Activated T-cell treated with anti-CD3 and anti-CD28 coated beads, Interleukin-2, amount 50 U/mL, for 48 hours (primary cell): ENCODE results near the gene CD300LD.
A peak's percentile ranks its signal among the peaks of the same experiment; 100 is the strongest.
"Not testable (repeated sequence)": the region's sequence is repeated elsewhere in the genome, so short reads cannot be mapped to it uniquely, and the experiment has no call there.

Experiments used
- DNase-seq, 2 experiments: peaks; one replicate each; pipeline ENCODE4 v3.0.0-alpha.2; 2020

CD300LD gene

DNA sequence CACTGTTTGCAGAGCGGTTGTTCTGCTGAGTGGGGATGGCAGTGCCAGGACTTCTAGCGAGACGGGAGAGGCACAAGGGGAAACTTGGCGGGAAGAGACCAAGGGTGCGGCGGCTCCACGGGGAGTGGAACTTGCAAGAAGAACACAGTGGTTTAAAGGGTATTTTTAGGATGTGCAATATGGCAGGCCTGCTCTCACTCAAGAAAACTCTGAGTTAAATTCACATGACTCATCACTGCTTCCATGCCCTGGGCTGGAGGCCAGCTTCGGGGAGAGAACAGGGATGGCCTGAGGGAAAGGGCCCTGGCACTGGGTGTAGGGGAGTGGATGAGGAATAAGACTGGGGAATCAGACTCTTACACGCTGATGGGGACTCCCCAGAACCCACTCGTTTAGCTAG lies 13.3 kb upstream of the CD300LD start:
- DNase-seq, result no peak

GRCh38 chr17:74604761-74605160 lies 12.7 kb upstream of the CD300LD start:
- DNase-seq, result no peak

DNA sequence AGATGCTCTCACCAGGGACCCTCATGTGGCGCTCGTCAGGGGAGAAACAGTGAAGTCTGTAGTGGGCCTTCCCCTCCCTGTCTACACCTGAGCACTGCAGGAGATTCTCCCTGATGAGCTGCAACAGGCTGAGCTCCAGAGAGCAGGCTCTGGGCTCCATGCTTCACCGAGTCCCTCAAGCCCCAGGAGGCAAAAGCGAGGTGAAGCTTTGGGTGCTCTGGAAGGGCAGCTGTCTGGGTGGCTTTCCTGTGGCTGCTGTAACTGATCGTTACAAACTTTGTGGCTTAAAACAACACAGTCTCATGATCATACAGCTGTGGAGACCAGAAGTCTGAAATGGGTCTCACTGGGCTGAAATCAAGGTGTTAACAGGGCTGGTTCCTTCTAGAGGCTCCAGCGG lies 12.1 kb upstream of the CD300LD start:
- no peak for DNase-seq

DNA sequence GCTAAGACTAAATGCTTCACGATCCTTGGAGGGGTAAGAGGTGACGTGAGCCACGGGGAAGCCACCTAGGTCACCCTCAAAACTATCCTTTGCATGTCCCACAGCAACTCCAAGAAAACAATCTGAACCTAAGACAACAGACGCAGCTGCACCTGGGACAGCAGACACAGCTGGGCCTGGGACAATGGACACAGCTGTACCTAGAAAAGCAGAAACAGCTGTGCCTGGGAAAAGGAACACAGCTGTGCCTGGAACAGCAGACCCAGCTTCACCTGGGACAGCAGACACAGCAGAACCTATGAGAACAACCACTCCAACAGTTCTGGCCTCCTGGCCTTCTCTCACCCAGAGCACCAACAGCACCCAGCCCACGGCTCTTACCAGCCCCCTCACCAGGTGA lies 11.7 kb upstream of the CD300LD start:
- no peak for DNase-seq

DNA sequence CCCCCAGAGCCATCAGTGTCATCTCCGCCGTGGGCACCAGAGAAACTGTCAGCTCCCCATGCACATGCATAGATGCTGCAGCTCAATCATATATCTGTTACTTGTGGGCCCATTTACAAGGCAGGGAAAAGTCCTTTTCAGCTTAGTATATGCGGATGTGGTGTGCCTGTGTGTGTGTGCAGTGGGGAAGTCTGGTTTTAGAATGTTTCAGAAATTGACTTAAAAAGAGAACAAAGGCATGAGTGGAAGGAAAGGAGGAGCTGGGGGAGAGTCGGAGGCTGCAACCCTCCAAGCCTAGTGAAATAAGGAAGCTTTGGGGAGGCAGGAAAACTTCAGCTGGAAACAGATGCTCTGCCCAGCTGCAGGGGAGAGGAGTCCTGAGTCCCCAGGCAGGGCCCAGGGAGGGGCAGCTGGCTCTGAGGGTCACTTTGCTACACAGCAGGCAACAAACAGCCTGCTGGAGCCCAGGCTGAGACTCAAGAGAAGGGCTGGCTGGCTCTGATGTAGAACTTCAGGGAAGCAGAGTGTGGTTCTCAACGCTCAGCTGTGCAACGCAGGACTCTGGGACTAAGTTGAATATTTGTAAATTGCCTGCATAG lies 11.1 kb upstream of the CD300LD start:
- no peak for DNase-seq

- DNase-seq, result peak; percentile 44 to 49
These were observed 10.0 kb upstream of the CD300LD start for GRCh38 chr17:74601944-74602572.

DNA sequence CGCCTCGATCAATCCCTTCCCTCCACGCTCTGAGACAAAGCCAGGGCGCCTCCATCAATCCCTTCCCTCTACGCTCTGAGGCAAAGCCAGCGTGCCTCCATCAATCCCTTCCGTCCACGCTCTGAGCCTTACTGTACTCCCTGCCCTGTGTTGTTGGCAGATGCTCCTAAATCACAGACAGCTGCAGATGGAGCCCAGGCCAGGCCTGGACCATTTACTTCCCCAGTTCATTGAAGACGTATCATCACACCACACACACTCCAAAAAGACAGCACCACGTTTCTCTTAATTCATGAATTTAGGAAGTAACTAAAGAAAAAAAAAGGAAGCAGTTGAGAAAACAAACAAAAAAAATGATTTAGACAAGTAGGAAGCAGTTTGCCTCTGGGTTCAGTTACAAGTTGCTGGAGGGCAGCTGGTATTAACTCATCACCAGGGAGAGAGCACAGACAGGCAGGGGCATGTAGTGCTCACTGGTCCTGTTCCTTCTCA lies 7.4 kb upstream of the CD300LD start:
- no peak for DNase-seq

- DNase-seq, result no peak
These were observed 6.9 kb upstream of the CD300LD start for GRCh38 chr17:74599023-74599399.

- no peak for DNase-seq
These were observed 6.4 kb upstream of the CD300LD start for GRCh38 chr17:74598346-74599022.

DNA sequence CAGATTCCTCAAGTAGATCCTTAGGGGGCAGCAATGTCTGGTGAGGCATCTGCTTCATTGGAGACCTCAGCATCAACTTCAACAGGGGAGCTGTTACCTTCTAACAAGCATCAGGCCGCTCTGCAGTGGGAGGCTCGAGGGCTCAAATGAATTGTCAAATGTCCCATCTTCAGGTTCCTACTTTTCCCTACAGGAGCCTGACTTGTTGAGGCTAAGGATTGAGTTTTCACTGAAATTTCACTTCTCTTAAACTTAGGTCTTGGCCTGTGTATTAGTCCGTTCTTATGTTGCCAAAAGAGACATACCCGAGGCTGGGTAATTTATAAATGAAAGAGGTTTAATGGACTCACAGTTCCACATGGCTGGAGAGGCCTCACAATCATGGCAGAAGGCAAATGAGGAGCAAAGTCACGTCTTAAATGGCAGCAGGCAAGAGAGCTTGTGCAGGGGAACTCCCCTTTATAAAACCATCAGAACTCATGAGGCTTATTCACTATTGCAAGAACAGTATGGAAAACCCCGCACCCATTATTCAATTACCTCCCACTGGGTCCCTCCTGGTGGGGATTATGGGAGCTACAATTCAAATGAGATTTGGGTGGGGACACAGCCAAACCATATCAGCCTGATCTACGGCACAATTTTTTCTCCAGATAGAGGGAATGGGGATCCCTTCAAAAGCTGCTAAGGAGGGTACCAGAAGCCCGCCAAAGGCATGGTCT lies 5.1 kb upstream of the CD300LD start:
- no peak for DNase-seq

GRCh38 chr17:74595037-74595750 lies 3.1 kb upstream of the CD300LD start:
- no peak for DNase-seq

GRCh38 chr17:74591503-74591902 lies 580 bp downstream of the CD300LD start:
- no peak for DNase-seq

- DNase-seq, result no peak
These were observed 6.4 kb downstream of the CD300LD start for GRCh38 chr17:74585711-74586110.

DNA sequence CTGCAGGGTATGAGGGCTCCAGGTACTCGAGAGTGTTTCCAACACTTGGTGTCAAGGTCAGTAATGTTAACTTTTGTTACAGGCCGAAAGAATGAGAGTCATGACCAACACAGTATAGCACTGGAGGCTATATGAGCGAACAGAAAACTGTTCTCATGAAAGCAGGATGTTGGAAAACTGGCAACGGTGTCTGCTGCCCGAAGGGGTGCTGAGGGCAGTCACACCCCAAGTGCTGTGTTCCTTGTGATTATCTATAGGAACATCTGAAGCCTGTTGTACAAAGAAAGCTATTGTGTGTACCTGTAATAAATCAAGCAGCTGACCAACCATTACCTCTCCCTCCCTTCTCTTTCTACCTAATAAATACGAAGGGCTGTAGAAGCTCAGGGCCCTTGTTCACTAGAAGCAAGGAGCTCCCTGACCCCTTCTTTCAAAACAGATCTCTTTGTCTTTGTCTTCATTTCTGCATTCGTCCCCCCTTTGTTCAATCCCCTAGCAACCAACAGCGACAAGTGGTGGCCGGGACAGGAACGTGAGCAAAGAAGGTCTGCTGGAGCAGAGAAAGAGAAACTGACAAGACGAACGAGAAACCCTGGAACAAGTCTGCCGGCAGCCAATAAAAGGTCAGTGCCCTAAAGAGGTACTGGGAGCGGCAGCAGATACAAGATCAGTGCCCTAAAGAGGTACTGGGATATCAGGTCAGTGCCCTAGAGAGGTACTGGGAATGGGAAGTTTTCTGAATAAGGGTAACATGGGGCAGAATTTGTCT lies 7.6 kb downstream of the CD300LD start:
- no peak for DNase-seq

DNA sequence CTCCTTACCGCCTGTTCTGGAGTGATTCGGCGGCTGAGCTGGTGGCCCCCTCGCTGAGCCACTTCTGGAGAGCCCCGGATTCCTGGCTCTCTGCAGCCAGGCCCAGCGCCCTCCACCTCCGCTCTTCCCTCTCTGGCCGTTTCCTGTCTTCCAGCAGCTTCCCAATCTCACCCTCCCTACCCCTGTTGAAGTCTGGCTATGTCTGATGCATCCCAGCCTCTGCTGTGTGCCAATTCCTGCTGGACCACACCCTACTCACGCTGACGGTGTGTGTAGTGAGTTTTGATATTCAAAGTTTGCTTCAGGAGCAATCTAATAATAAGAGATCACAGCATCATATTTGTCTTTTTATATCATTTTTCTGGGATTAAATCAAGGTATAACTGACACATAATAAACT lies 9.4 kb downstream of the CD300LD start:
- DNase-seq, result no peak

GRCh38 chr17:74579900-74580299 lies 12.2 kb downstream of the CD300LD start:
- no peak for DNase-seq

DNA sequence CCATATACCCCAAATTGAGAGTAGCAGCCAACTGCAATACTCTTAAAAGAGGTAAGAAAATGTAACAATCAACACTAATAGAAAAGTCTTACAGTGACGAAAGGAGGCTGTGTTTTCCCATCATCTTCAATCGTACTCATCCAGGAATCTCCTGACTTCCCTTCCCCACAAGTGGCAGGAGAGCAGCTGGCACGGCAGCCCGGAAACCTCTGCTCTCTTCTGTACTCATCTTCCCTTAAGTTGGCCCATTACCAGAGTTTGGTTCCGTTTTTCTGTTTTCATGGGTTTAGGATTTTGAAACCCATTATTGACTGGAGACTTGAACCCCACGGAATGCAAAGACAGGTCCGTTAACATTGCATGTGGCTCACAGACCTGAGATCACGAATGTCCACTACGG lies 13.1 kb downstream of the CD300LD start:
- DNase-seq, result no peak

DNA sequence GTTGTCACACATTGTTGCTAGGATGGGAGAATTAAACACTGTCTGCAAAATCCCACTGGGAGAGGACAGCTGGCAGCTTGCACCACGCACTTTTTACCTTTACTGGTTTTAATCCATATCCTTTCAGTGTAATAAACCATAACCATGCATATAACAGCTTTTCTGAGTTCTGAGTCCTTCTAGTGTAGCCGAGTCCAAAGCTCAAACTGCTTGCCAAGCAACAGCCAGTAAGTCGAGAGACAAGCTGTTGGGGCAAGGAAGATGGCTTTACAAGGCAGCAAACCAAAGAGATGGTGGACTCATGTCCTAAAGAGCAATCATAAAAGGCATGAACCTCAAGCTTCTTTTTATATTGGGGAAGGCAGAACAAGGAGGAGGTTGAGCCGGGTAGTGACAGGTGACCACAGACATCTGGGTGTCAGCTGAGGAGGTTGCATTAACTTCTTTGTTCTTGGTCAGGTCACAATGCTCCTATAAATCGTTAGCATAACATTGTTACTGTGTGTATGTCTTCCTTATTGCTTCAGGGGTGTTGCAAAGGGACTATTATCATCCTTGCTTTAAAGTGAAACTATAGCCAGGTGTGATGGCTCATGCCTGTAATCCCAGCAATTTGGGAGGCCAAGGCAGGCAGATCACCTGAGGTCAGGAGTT lies 17.5 kb downstream of the CD300LD start:
- DNase-seq, result no peak

GRCh38 chr17:74573635-74574034 lies 18.4 kb downstream of the CD300LD start:
- DNase-seq, result not testable (repeated sequence)

GRCh38 chr17:74573169-74573568 lies 18.9 kb downstream of the CD300LD start:
- DNase-seq, result no peak

GRCh38 chr17:74571621-74572270 lies 20.3 kb downstream of the CD300LD start:
- DNase-seq, result no peak
